ENCODE results near the gene QPRT. TPM values are rescaled to one million over a fixed set of nuclear protein-coding genes. Genes with fewer than 3 reads are reported as not detected.

The QPRT gene
- total RNA-seq, 1 donor from 2014 or later: 34.4 TPM

DNA sequence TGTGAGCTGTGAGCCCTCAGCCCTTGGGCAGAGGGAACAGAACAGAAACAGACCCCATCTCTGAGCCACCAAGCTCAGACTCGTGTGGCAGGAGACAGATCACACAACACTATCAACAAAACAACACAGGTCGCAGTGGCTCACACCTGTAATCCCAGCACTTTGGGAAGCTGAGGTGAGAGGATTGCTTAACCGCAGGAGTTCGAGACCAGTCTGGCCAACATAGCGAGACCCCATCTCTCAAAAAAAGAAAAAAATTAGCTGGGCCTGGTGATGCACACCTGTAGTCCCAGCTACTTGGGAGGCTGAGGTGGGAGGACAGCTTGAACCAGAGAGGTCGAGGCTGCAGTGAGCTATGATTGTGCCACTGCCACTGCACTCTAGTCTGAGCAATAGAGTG is 5.5 kb upstream of the QPRT start:
- Histone ChIP-seq H3K27me3 (ENCODE audit: control insufficient read depth in 3 of 3, insufficient read depth in 3 of 3, low read length in 3 of 3) (no peaks in the 10 kb centered on the region), H3K36me3 (ENCODE audit: control insufficient read depth in 3 of 3, insufficient read depth in 3 of 3, low read length in 3 of 3) (no peaks in the 10 kb centered on the region), H3K9ac (ENCODE audit: low read depth in 1 of 3, low read length in 3 of 3) (no peak overlapping the region), H3K9me3 (ENCODE audit: control insufficient read depth in 3 of 3, low read length in 3 of 3) (no peaks in the 10 kb centered on the region), H3K4me3 (ENCODE audit: low read length in 3 of 3) (no peak overlapping the region), H3K4me1 (ENCODE audit: control insufficient read depth in 3 of 3, insufficient read depth in 3 of 3, low read length in 3 of 3) (peaks cover 0 to 6% (median 4%) of the 10 kb centered on the region in 3 donors), H3K27ac (ENCODE audit: low read depth, low read length) (no peak overlapping the region)

- Histone ChIP-seq H3K27me3 (ENCODE audit: control insufficient read depth in 3 of 3, insufficient read depth in 3 of 3, low read length in 3 of 3) (no peaks in the 10 kb centered on the region), H3K27ac (ENCODE audit: low read depth, low read length) (no peak overlapping the region), H3K4me3 (ENCODE audit: low read length in 3 of 3) (no peak overlapping the region), H3K9me3 (ENCODE audit: control insufficient read depth in 3 of 3, low read length in 3 of 3) (no peaks in the 10 kb centered on the region), H3K9ac (ENCODE audit: low read depth in 1 of 3, low read length in 3 of 3) (peak overlapping the region in 1 of 3 donors; percentile 57), H3K36me3 (ENCODE audit: control insufficient read depth in 3 of 3, insufficient read depth in 3 of 3, low read length in 3 of 3) (no peaks in the 10 kb centered on the region), H3K4me1 (ENCODE audit: control insufficient read depth in 3 of 3, insufficient read depth in 3 of 3, low read length in 3 of 3) (peaks cover 0 to 6% (median 4%) of the 10 kb centered on the region in 3 donors)
These were observed 4.8 kb upstream of the QPRT start for GRCh38 chr16:29674188-29674587.

- no peaks in the 10 kb centered on the region for H3K36me3 ChIP-seq (ENCODE audit: control insufficient read depth in 3 of 3, insufficient read depth in 3 of 3, low read length in 3 of 3)
- H3K27ac ChIP-seq (ENCODE audit: low read depth, low read length): no peak overlapping the region
- no peaks in the 10 kb centered on the region for H3K27me3 ChIP-seq (ENCODE audit: control insufficient read depth in 3 of 3, insufficient read depth in 3 of 3, low read length in 3 of 3)
- H3K4me3 ChIP-seq (ENCODE audit: low read length in 3 of 3): no peak overlapping the region
- no peak overlapping the region for H3K9ac ChIP-seq (ENCODE audit: low read depth in 1 of 3, low read length in 3 of 3)
- H3K4me1 ChIP-seq (ENCODE audit: control insufficient read depth in 3 of 3, insufficient read depth in 3 of 3, low read length in 3 of 3): peaks cover 0 to 6% (median 4%) of the 10 kb centered on the region in 3 donors
- no peaks in the 10 kb centered on the region for H3K9me3 ChIP-seq (ENCODE audit: control insufficient read depth in 3 of 3, low read length in 3 of 3)
These were observed 3.0 kb upstream of the QPRT start for GRCh38 chr16:29675811-29676643.

DNA sequence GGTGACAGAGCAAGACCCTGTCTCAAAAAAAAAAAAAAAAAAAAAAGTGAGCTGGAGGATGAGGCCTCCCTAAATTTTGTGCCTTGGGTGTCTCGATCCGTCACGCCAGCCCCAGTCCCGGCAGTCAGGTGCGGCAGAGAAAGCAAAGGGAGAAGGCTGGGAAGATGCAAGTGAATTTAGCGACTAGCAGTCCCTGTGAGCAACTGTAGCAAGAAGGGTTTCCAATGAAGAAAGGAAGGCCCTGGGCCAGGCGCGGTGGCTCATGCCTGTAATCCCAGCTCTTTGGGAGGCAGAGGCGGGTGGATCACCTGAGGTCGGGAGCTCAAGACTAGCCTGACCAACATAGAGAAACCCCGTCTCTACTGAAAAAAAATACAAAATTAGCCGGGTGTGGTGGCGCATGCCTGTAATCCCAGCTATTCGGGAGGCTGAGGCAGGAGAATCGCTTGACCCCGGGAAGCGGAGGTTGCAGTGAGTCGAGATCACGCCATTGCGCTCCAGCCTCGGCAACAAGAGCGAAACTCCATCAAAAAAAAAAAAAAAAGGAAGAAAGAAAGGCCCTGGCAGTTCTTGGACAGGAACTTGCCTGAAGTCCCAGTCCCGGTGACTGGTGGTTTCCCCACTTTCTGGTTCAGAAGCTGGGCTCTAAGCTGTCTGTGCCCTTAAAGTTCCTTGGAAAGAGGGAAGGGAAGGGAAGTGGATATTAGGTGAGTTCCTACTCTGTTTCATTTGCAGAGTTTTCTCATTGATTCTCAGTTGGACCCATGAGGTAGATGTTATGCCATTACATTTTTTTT is 1.8 kb upstream of the QPRT start:
- Histone ChIP-seq H3K9ac (ENCODE audit: low read depth in 1 of 3, low read length in 3 of 3) (no peak overlapping the region), H3K4me1 (ENCODE audit: control insufficient read depth in 3 of 3, insufficient read depth in 3 of 3, low read length in 3 of 3) (peaks cover 0 to 6% (median 4%) of the 10 kb centered on the region in 3 donors), H3K9me3 (ENCODE audit: control insufficient read depth in 3 of 3, low read length in 3 of 3) (no peaks in the 10 kb centered on the region), H3K36me3 (ENCODE audit: control insufficient read depth in 3 of 3, insufficient read depth in 3 of 3, low read length in 3 of 3) (no peaks in the 10 kb centered on the region), H3K27ac (ENCODE audit: low read depth, low read length) (no peak overlapping the region), H3K27me3 (ENCODE audit: control insufficient read depth in 3 of 3, insufficient read depth in 3 of 3, low read length in 3 of 3) (no peaks in the 10 kb centered on the region), H3K4me3 (ENCODE audit: low read length in 3 of 3) (no peak overlapping the region)

DNA sequence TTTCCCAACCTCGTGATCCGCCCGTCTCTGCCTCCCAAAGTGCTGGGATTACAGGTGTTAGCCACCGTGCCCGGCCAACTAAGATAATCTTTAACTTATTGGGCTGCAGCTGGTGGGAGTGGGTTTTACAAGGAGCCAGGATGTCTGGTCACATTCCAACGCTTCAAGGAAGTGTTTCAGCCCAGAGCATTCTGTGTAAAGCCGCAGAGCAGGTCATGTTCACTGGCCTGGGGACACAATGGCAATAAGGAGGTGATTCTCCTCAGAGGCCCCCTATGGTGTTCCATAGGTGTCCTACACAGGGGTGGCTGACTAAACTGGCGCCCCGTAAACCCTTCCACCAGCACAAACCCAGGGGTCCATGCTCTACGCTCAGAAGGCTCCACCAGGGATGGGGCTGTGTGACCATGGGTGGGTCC is 1.2 kb downstream of the QPRT start:
- H3K4me3 ChIP-seq (ENCODE audit: low read length in 3 of 3): no peak overlapping the region
- no peaks in the 10 kb centered on the region for H3K9me3 ChIP-seq (ENCODE audit: control insufficient read depth in 3 of 3, low read length in 3 of 3)
- H3K9ac ChIP-seq (ENCODE audit: low read depth in 1 of 3, low read length in 3 of 3): no peak overlapping the region
- H3K4me1 ChIP-seq (ENCODE audit: control insufficient read depth in 3 of 3, insufficient read depth in 3 of 3, low read length in 3 of 3): no peaks in the 10 kb centered on the region
- no peaks in the 10 kb centered on the region for H3K27me3 ChIP-seq (ENCODE audit: control insufficient read depth in 3 of 3, insufficient read depth in 3 of 3, low read length in 3 of 3)
- H3K36me3 ChIP-seq (ENCODE audit: control insufficient read depth in 3 of 3, insufficient read depth in 3 of 3, low read length in 3 of 3): no peaks in the 10 kb centered on the region
- no peak overlapping the region for H3K27ac ChIP-seq (ENCODE audit: low read depth, low read length)

DNA sequence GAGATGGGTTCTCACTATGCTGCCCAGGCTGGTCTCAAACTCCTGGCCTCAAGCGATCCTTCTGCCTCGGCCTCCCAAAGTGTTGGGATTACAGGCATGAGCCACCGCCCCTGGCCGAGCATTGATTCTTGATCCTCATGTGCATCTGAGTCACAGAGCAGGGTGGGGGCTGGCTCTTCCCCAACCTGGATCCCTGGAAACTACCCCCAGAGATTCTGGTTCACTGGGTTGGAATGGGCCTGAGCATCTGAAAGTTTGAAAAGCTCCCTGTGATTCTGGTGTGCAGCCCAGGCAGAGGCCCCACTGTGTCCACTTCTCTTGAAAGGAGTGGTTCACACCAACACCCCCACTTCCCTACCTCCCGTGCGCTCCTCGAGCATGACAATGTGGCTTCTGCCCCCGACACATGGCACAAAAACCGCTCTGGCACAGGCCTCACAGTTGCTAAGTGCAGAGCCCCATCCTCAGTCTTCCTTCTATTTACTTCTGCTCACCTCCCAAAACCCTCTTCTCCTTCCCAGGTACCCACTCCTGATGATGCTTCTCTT is 4.6 kb downstream of the QPRT start:
- no peak overlapping the region for H3K9ac ChIP-seq (ENCODE audit: low read depth in 1 of 3, low read length in 3 of 3)
- no peaks in the 10 kb centered on the region for H3K36me3 ChIP-seq (ENCODE audit: control insufficient read depth in 3 of 3, insufficient read depth in 3 of 3, low read length in 3 of 3)
- H3K27me3 ChIP-seq (ENCODE audit: control insufficient read depth in 3 of 3, insufficient read depth in 3 of 3, low read length in 3 of 3): no peaks in the 10 kb centered on the region
- no peak overlapping the region for H3K4me3 ChIP-seq (ENCODE audit: low read length in 3 of 3)
- no peaks in the 10 kb centered on the region for H3K4me1 ChIP-seq (ENCODE audit: control insufficient read depth in 3 of 3, insufficient read depth in 3 of 3, low read length in 3 of 3)
- H3K27ac ChIP-seq (ENCODE audit: low read depth, low read length): no peak overlapping the region
- no peaks in the 10 kb centered on the region for H3K9me3 ChIP-seq (ENCODE audit: control insufficient read depth in 3 of 3, low read length in 3 of 3)

DNA sequence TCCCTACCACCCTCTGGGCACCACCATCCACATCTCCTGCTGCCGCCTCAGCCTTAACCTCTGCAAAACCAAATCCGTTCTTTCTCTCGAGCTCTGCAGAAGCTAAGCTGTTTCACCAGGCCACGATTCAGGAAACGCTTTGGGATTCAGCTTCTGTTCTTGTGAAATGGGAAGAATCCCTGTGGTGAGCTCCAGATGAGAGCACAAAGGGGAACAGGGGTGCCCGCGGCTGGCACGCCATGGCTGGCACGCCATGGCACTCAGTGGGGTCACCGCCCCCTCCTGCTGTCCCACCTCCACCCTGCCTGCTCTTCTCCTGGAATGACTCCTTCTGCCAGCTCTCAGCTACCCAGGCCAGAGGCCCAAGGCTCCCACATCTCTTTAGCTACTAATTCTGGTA is 5.7 kb downstream of the QPRT start:
- no peak overlapping the region for H3K27ac ChIP-seq (ENCODE audit: low read depth, low read length)
- H3K4me1 ChIP-seq (ENCODE audit: control insufficient read depth in 3 of 3, insufficient read depth in 3 of 3, low read length in 3 of 3): no peaks in the 10 kb centered on the region
- no peaks in the 10 kb centered on the region for H3K27me3 ChIP-seq (ENCODE audit: control insufficient read depth in 3 of 3, insufficient read depth in 3 of 3, low read length in 3 of 3)
- H3K36me3 ChIP-seq (ENCODE audit: control insufficient read depth in 3 of 3, insufficient read depth in 3 of 3, low read length in 3 of 3): no peaks in the 10 kb centered on the region
- no peaks in the 10 kb centered on the region for H3K9me3 ChIP-seq (ENCODE audit: control insufficient read depth in 3 of 3, low read length in 3 of 3)
- no peak overlapping the region for H3K9ac ChIP-seq (ENCODE audit: low read depth in 1 of 3, low read length in 3 of 3)
- no peak overlapping the region for H3K4me3 ChIP-seq (ENCODE audit: low read length in 3 of 3)

- H3K9me3 ChIP-seq (ENCODE audit: control insufficient read depth in 3 of 3, low read length in 3 of 3): no peaks in the 10 kb centered on the region
- H3K9ac ChIP-seq (ENCODE audit: low read depth in 1 of 3, low read length in 3 of 3): no peak overlapping the region
- H3K27me3 ChIP-seq (ENCODE audit: control insufficient read depth in 3 of 3, insufficient read depth in 3 of 3, low read length in 3 of 3): no peaks in the 10 kb centered on the region
- H3K27ac ChIP-seq (ENCODE audit: low read depth, low read length): no peak overlapping the region
- H3K4me3 ChIP-seq (ENCODE audit: low read length in 3 of 3): no peak overlapping the region
- H3K36me3 ChIP-seq (ENCODE audit: control insufficient read depth in 3 of 3, insufficient read depth in 3 of 3, low read length in 3 of 3): no peaks in the 10 kb centered on the region
- no peaks in the 10 kb centered on the region for H3K4me1 ChIP-seq (ENCODE audit: control insufficient read depth in 3 of 3, insufficient read depth in 3 of 3, low read length in 3 of 3)
These were observed 7.9 kb downstream of the QPRT start for GRCh38 chr16:29686740-29687332.

- Histone ChIP-seq H3K27ac (ENCODE audit: low read depth, low read length) (no peak overlapping the region), H3K27me3 (ENCODE audit: control insufficient read depth in 3 of 3, insufficient read depth in 3 of 3, low read length in 3 of 3) (no peaks in the 10 kb centered on the region), H3K4me3 (ENCODE audit: low read length in 3 of 3) (no peak overlapping the region), H3K4me1 (ENCODE audit: control insufficient read depth in 3 of 3, insufficient read depth in 3 of 3, low read length in 3 of 3) (no peaks in the 10 kb centered on the region), H3K9me3 (ENCODE audit: control insufficient read depth in 3 of 3, low read length in 3 of 3) (no peaks in the 10 kb centered on the region), H3K9ac (ENCODE audit: low read depth in 1 of 3, low read length in 3 of 3) (no peak overlapping the region), H3K36me3 (ENCODE audit: control insufficient read depth in 3 of 3, insufficient read depth in 3 of 3, low read length in 3 of 3) (no peaks in the 10 kb centered on the region)
These were observed 8.8 kb downstream of the QPRT start for GRCh38 chr16:29687755-29688154.

Measured in skeletal muscle tissue (tissue), 4 donors.